GM23338 (cell line): Measurements from ENCODE around the gene ADAMTS17. TPM values are rescaled to one million over a fixed set of nuclear protein-coding genes. Genes with fewer than 3 reads are reported as not detected.

ENCODE experiments used
- ATAC-seq: fragments of 200-7000 bp; cut with Tn5 transposase; 3 replicates; pipeline ENCODE4 v1.9.1; 2020
- DNase-seq: peaks from one replicate; pipeline ENCODE4 v3.0.0-alpha.2; 2015; ENCODE audit warnings: low spot score
- H2AFZ ChIP-seq: fragments of 200-600 bp; sonication (generic); 2 replicates; pipeline ENCODE4 v1.8.0; 2016; ENCODE audit warnings: antibody characterized with exemption, mild to moderate bottlenecking, moderate library complexity
- H3F3A ChIP-seq: fragments of 200-600 bp; sonication (generic); replicated peaks from 2 replicates; pipeline ENCODE4 v1.8.0; 2017; ENCODE audit warnings: antibody characterized with exemption, mixed run types, low read depth
- H3K27ac ChIP-seq: fragments of 200-600 bp; sonication (generic); 2 replicates; pipeline ENCODE4 v1.6.1; 2016; ENCODE audit warnings: low read depth
- H3K27me3 ChIP-seq: fragments of 200-600 bp; sonication (generic); 2 replicates; pipeline ENCODE4 v1.8.0; 2016; ENCODE audit warnings: mild to moderate bottlenecking, mixed run types, moderate library complexity; ENCODE audit not compliant: insufficient read depth
- H3K36me3 ChIP-seq: fragments of 200-600 bp; sonication (generic); 2 replicates; pipeline ENCODE4 v1.8.0; 2016; ENCODE audit warnings: mild to moderate bottlenecking; ENCODE audit not compliant: insufficient read depth
- H3K4me1 ChIP-seq: fragments of 200-600 bp; sonication (generic); 2 replicates; pipeline ENCODE4 v1.8.0; 2016; ENCODE audit warnings: mild to moderate bottlenecking, moderate library complexity; ENCODE audit not compliant: insufficient read depth
- H3K4me2 ChIP-seq: fragments of 200-600 bp; sonication (generic); 2 replicates; pipeline ENCODE4 v1.7.1; 2017; ENCODE audit warnings: mixed run types
- H3K4me3 ChIP-seq: fragments of 200-600 bp; sonication (generic); 2 replicates; pipeline ENCODE4 v1.6.1; 2016; ENCODE audit warnings: mixed run types
- H3K79me2 ChIP-seq: fragments of 200-600 bp; sonication (generic); replicated peaks from 2 replicates; pipeline ENCODE4 v1.8.0; 2017; ENCODE audit warnings: mild to moderate bottlenecking; ENCODE audit not compliant: insufficient read depth
- H3K9me2 ChIP-seq: fragments of 200-600 bp; sonication (generic); 2 replicates; pipeline ENCODE4 v1.8.0; 2017; ENCODE audit not compliant: insufficient read depth
- H4K20me1 ChIP-seq: fragments of 200-600 bp; sonication (generic); replicated peaks from 2 replicates; pipeline ENCODE4 v1.8.0; 2017; ENCODE audit warnings: mild to moderate bottlenecking; ENCODE audit not compliant: insufficient read depth
- H3K27ac Mint-ChIP-seq: 2 replicates; pipeline ENCODE4 v1.8.0; 2020; ENCODE audit warnings: inconsistent platforms, mild to moderate bottlenecking, moderate library complexity, mixed read lengths
- H3K27me3 Mint-ChIP-seq: 3 replicates; pipeline ENCODE4 v1.8.0; 2022; ENCODE audit warnings: low read depth, mild to moderate bottlenecking, moderate library complexity, mixed read lengths, inconsistent platforms; ENCODE audit not compliant: insufficient read depth, poor library complexity
- H3K36me3 Mint-ChIP-seq: 3 replicates; pipeline ENCODE4 v1.8.0; 2021; ENCODE audit warnings: low read depth, mild to moderate bottlenecking, inconsistent platforms, moderate library complexity, mixed read lengths
- H3K4me1 Mint-ChIP-seq: 3 replicates; pipeline ENCODE4 v1.8.0; 2020; ENCODE audit warnings: mild to moderate bottlenecking, inconsistent platforms, mixed read lengths
- H3K4me3 Mint-ChIP-seq: 3 replicates; pipeline ENCODE4 v1.8.0; 2021; ENCODE audit warnings: moderate library complexity, mild to moderate bottlenecking, inconsistent platforms, mixed read lengths
- H3K9me3 Mint-ChIP-seq: 3 replicates; pipeline ENCODE4 v1.8.0; 2020; ENCODE audit warnings: moderate library complexity, mild to moderate bottlenecking, inconsistent platforms, mixed read lengths
- CREB1 ChIP-seq: fragments of 250-450 bp; sonication (Bioruptor Pico); IDR thresholded peaks from 2 replicates; pipeline ENCODE4 v1.5.0; 2020; ENCODE audit warnings: low read depth, mild to moderate bottlenecking, moderate library complexity
- ETS1 ChIP-seq: IDR thresholded peaks from 2 replicates; pipeline ENCODE4 v1.6.1; 2016; ENCODE audit warnings: antibody characterized with exemption
- EZH2 ChIP-seq: fragments of 200-600 bp; sonication (generic); IDR thresholded peaks from one replicate; pipeline ENCODE4 v1.8.0; 2017; ENCODE audit warnings: antibody characterized with exemption, mild to moderate bottlenecking, low read depth; ENCODE audit not compliant: unreplicated experiment
- EZH2phosphoT487 ChIP-seq: fragments of 200-600 bp; sonication (generic); IDR thresholded peaks from one replicate; pipeline ENCODE4 v1.8.1; 2018; ENCODE audit warnings: antibody characterized with exemption; ENCODE audit not compliant: unreplicated experiment
- JUNB ChIP-seq: IDR thresholded peaks from one replicate; pipeline ENCODE4 v1.6.1; 2016; ENCODE audit warnings: antibody characterized with exemption; ENCODE audit not compliant: unreplicated experiment
- NANOG ChIP-seq: IDR thresholded peaks from 2 replicates; pipeline ENCODE4 v1.6.1; 2016; ENCODE audit warnings: antibody characterized with exemption, borderline replicate concordance
- POLR2AphosphoS5 ChIP-seq: IDR thresholded peaks from 2 replicates; pipeline ENCODE4 v1.6.1; 2016; ENCODE audit warnings: antibody characterized with exemption, low read depth
- REST ChIP-seq: IDR thresholded peaks from one replicate; pipeline ENCODE4 v1.6.1; 2018; ENCODE audit warnings: antibody characterized with exemption; ENCODE audit not compliant: unreplicated experiment
- STAT1 ChIP-seq: IDR thresholded peaks from one replicate; pipeline ENCODE4 v1.6.1; 2016; ENCODE audit warnings: antibody characterized with exemption; ENCODE audit not compliant: unreplicated experiment
- ZNF114 ChIP-seq: fragments of 250-450 bp; sonication (Bioruptor Pico); IDR thresholded peaks from 2 replicates; pipeline ENCODE4 v1.5.0; 2020; ENCODE audit warnings: mild to moderate bottlenecking, moderate library complexity
- ZNF331 ChIP-seq: fragments of 250-450 bp; sonication (Bioruptor Pico); IDR thresholded peaks from 2 replicates; pipeline ENCODE4 v1.5.0; 2020; ENCODE audit warnings: low read depth, mild to moderate bottlenecking, moderate library complexity
- polyA plus RNA-seq: library from polyadenylated mRNA; unstranded; fragments of >200 nt; fragmentation: Nextera tagmentation; extraction: Ambion mirVana; gene quantifications from 2 replicates; pipeline ENCODE4 v1.2.1, GENCODE V29; 2016
- total RNA-seq: library from RNA; depleted of rRNA; stranded (reverse); fragments of >200 nt; shearing (Covaris generic); gene quantifications from 2 replicates; pipeline ENCODE4 v1.2.3, GENCODE V29; 2014

The ADAMTS17 gene
- total and polyA plus RNA-seq, 2 experiments from 2014 or later: 0.60 to 3.8 TPM

DNA sequence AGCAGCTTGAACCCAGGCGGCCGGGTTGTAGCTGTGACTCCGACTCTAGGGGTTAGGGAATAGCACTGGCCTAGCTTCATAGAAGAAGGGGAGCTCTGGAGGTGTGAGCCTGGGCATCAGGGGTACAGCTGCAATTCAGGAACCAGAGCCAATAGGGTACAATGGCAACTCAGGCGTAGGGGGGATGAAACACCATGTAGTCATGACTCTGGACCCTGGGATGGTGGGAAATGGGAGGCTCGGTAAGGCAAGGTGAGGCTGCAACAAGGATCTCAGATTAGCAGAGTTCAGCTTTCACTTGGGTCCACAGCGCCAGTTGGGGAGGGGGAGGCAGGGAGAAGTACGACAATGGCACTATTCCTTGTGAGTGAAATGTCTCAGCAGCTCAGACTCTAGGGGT lies 398.3 kb downstream of the ADAMTS17 start (continued):
- TF ChIP-seq ETS1 (no peak), EZH2phosphoT487 (no peak)

DNA sequence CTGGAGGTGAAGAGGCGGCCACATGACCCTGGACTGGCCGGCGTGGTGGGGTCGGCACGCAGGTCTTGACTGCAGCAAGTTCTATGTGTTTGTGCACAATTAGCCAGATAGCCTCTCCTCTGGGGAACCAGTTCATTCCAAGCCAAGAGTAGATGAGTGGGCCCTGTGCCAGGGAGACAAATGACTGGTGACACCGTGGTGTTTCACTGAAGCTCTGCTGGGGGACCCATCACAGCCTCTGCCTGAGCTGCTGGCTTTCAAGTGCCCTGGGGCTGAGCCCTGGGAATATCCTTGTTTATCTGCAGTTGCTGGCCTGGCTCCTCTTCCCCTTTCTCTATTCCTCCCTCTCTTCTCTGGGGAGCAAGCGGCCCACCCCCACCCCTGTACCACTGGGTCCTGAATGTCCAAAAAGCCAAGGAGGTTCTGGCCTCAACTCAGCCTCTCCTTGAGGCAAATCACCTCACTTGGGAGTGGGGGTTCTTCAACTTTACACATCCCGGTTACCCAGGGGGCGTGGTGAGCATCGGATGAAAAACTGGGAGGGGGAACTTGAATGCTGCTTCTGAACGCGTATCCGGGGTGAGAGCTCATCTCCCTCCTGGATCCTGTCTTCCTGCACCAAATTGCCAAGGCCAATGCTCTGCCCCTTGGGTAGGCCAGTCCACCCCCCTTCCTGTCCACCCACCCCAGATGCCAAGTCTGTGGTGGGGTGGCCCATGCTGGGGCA lies 408.9 kb downstream of the ADAMTS17 start:
- Histone ChIP-seq H3K36me3 (no peaks in the 10 kb centered on the region), H3F3A (peaks cover 5% of the 10 kb centered on the region), H3K9me2 (no peaks in the 10 kb centered on the region), H3K27ac (no peak overlapping the region), H3K79me2 (no peaks in the 10 kb centered on the region), H3K4me2 (no peak overlapping the region), H3K27me3 (peaks cover 27% of the 10 kb centered on the region), H3K4me1 (peaks cover 20% of the 10 kb centered on the region), H2AFZ (no peak overlapping the region; the same call in 1 of the 2 replicates), H4K20me1 (no peaks in the 10 kb centered on the region), H3K4me3 (no peak overlapping the region)
- Mint-ChIP-seq H3K4me3 (no peak overlapping the region), H3K4me1 (peaks cover 16% of the 10 kb centered on the region), H3K27ac (no peak overlapping the region), H3K27me3 (peaks cover 25% of the 10 kb centered on the region), H3K9me3 (peaks cover 5% of the 10 kb centered on the region; the same call in 1 of the 3 replicates), H3K36me3 (no peaks in the 10 kb centered on the region; the same call in 2 of the 3 replicates)
- DNase-seq (no peak), ATAC-seq (no peak)
- no peak for TF ChIP-seq REST

- Histone ChIP-seq H3K27me3 (peaks cover 27% of the 10 kb centered on the region), H3K4me2 (no peak overlapping the region), H3K4me3 (no peak overlapping the region), H3K27ac (no peak overlapping the region), H3K9me2 (no peaks in the 10 kb centered on the region), H3K79me2 (no peaks in the 10 kb centered on the region), H3F3A (peaks cover 5% of the 10 kb centered on the region), H4K20me1 (no peaks in the 10 kb centered on the region), H2AFZ (no peak overlapping the region), H3K36me3 (no peaks in the 10 kb centered on the region), H3K4me1 (peaks cover 20% of the 10 kb centered on the region)
- Mint-ChIP-seq H3K9me3 (peaks cover 5% of the 10 kb centered on the region; the same call in 1 of the 3 replicates), H3K4me1 (peaks cover 16% of the 10 kb centered on the region), H3K27me3 (peaks cover 25% of the 10 kb centered on the region), H3K27ac (no peak overlapping the region), H3K4me3 (no peak overlapping the region), H3K36me3 (no peaks in the 10 kb centered on the region; the same call in 2 of the 3 replicates)
- ATAC-seq (no peak), DNase-seq (no peak)
- TF ChIP-seq STAT1 (no peak), ZNF114 (no peak), CREB1 (CRISPR knock-in tag) (no peak), POLR2AphosphoS5 (no peak), REST (no peak), JUNB (no peak), ZNF331 (CRISPR knock-in tag) (no peak), NANOG (no peak), EZH2 (no peak), ETS1 (no peak), EZH2phosphoT487 (no peak)
These were observed 409.8 kb downstream of the ADAMTS17 start for GRCh38 chr15:99931703-99932603.
